ENCODE results near the gene SPRY2. TPM values are rescaled to one million over a fixed set of nuclear protein-coding genes. Genes with fewer than 3 reads are reported as not detected.

SPRY2 gene
- total RNA-seq, 4 donors from 2014 or later, result 17.9 to 37.0 (median 24.5) TPM

DNA sequence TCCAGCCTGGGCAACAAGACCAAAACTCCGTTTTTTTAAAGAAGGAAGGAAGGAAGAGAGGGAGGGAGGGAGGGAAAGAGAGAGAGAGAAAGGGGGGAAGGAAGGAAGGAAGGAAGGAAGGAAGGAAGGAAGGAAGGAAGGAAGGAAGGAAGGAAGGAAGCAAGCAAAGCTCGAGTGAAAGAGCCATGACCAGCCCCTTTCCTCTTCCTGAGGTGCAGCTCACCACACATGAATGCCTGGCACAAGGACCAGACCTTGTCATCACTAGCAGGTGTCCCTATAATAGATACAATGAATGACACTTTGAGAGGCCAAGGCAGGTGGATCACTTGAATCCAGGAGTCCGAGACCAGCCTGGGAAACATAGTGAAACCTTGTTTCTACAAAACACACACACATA is 31.0 kb downstream of the SPRY2 start:
- TF ChIP-seq POLR2A (IDR thresholded peaks at IDR 0.05), result no peak
- TF ChIP-seq, protein P1, sequence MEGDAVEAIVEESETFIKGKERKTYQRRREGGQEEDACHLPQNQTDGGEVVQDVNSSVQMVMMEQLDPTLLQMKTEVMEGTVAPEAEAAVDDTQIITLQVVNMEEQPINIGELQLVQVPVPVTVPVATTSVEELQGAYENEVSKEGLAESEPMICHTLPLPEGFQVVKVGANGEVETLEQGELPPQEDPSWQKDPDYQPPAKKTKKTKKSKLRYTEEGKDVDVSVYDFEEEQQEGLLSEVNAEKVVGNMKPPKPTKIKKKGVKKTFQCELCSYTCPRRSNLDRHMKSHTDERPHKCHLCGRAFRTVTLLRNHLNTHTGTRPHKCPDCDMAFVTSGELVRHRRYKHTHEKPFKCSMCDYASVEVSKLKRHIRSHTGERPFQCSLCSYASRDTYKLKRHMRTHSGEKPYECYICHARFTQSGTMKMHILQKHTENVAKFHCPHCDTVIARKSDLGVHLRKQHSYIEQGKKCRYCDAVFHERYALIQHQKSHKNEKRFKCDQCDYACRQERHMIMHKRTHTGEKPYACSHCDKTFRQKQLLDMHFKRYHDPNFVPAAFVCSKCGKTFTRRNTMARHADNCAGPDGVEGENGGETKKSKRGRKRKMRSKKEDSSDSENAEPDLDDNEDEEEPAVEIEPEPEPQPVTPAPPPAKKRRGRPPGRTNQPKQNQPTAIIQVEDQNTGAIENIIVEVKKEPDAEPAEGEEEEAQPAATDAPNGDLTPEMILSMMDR (IDR thresholded peaks at IDR 0.05), result no peak
- no peak for DNase-seq
- no peaks in the 10 kb centered on the region for H3K27me3 ChIP-seq
- no peak overlapping the region for H3K27ac ChIP-seq
- H3K9me3 ChIP-seq, result no peaks in the 10 kb centered on the region
- H3K4me3 ChIP-seq (replicated peaks in 1 of 3), result no peak overlapping the region
- intact Hi-C loops (cut with DNase I), result no loop called here
- H3K4me1 ChIP-seq, result peaks cover 0 to 6% of the 10 kb centered on the region in 2 donors
- H3K36me3 ChIP-seq, result no peaks in the 10 kb centered on the region
- 74 to 77% methylated on average over 3 of the region's 3 CpGs for WGBS, 2 donors

DNA sequence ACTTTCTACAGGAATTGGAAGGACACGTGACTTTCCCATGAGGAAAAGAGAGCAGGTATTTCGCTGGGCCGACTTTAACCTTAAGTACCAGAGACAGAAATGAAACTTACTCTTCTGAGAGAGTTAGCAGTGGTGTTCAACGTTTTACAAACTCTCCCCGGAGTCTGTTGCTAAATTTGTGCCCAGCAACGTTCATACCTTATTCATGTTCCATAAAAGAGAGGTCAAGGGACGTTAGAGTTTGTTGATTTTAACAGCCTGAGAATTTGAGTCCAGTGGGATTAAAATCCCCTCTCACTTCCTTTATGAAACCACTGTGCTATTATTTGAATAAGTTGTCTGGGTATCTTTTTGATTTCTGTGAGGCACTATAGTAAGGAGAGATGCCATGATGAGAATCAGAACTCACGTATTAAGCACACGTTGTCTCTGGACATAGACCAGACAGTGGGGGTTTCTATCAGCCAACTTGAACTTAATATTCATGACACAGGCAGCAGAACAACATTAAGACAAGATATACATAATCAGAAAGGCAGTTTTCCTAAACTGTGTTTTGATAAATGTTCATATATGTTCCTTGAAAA is 33.4 kb downstream of the SPRY2 start:
- TF ChIP-seq, protein P1 (IDR thresholded peaks at IDR 0.05), result no peak
- no peak for TF ChIP-seq POLR2A (IDR thresholded peaks at IDR 0.05)

DNA sequence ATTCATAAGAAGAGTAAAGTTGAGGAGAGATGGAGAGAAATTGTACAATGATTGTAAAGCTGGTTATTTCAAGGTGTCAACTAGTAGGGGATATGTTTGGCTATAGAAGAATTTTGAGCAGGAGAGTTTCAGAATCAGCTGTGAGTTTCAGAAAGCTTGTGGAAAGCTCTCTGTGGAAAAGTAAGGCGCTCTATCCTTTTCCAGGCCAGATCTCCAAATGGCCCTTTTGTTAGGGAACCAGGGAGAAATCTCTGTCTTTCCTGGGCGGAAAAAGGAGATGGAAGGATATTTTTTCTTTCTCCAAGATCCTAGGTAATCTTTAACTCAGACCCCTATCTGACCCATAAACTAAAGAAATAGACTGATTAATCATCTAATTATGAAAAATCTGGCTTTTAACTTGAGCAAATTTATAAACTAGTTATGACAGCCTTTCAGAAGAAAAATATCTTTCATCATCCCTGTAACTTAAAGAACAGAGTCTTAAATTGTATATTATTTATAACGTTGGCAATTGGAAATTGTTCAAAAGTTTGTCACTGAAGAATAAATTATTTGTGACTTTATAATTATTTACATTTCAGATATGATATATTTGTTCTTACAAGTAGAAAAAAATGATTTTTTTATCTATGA is 34.5 kb downstream of the SPRY2 start:
- WGBS, 2 donors, result 78 to 86% methylated on average over 3 of the region's 3 CpGs
- Histone ChIP-seq H3K27me3 (no peaks in the 10 kb centered on the region), H3K9me3 (no peaks in the 10 kb centered on the region), H3K36me3 (no peaks in the 10 kb centered on the region), H3K27ac (peak overlapping the region in 2 of 3 donors; percentile 20 to 39), H3K4me1 (peaks cover 0 to 6% of the 10 kb centered on the region in 2 donors), H3K4me3 (replicated peaks in 1 of 3) (no peak overlapping the region)
- intact Hi-C loops (cut with DNase I), result no loop called here
- TF ChIP-seq, protein P1 (IDR thresholded peaks at IDR 0.05), result no peak
- no peak for TF ChIP-seq POLR2A (IDR thresholded peaks at IDR 0.05)
- DNase-seq, result no peak

More for the DNA sequence above, 33.4 kb downstream of the SPRY2 start:
- intact Hi-C loops (cut with DNase I), result no loop called here
- WGBS, 2 donors, result 55 to 59% methylated on average over 9 of the region's 9 CpGs
- Histone ChIP-seq H3K27ac (peak overlapping the region in 1 of 3 donors; percentile 18), H3K9me3 (no peaks in the 10 kb centered on the region), H3K4me1 (peaks cover 0 to 6% of the 10 kb centered on the region in 2 donors), H3K4me3 (replicated peaks in 1 of 3) (no peak overlapping the region), H3K27me3 (no peaks in the 10 kb centered on the region), H3K36me3 (no peaks in the 10 kb centered on the region)
- DNase-seq, result no peak

DNA sequence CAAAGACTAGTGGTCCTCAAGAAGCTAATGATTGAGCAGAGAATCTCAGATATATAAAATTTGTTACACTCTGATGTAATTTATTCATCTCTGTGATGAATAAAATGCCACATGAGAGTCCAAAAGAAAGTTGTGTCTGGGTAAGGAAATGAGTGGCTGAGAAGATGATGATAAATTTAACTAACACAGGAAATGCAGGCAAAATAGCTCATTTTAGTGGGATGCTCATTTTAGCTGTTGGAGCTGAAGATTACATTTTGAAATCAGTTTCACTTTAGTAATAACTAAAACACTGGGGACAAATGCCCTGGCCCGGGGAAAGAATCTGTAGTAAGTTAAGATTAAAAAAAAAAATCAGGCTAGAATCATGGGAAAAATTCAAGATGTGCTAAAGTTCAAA is 35.2 kb downstream of the SPRY2 start:
- TF ChIP-seq, protein P1 (IDR thresholded peaks at IDR 0.05), result no peak
- TF ChIP-seq POLR2A (IDR thresholded peaks at IDR 0.05), result no peak
- Histone ChIP-seq H3K27me3 (no peaks in the 10 kb centered on the region), H3K27ac (peak overlapping the region in 1 of 3 donors; percentile 20), H3K9me3 (no peaks in the 10 kb centered on the region), H3K4me3 (replicated peaks in 1 of 3) (no peak overlapping the region), H3K4me1 (peaks cover 0 to 6% of the 10 kb centered on the region in 2 donors), H3K36me3 (no peaks in the 10 kb centered on the region)
- intact Hi-C loops (cut with DNase I), result no loop called here
- no peak for DNase-seq
- WGBS, 2 donors, result 60 to 62% methylated on average over 1 of the region's 1 CpG

DNA sequence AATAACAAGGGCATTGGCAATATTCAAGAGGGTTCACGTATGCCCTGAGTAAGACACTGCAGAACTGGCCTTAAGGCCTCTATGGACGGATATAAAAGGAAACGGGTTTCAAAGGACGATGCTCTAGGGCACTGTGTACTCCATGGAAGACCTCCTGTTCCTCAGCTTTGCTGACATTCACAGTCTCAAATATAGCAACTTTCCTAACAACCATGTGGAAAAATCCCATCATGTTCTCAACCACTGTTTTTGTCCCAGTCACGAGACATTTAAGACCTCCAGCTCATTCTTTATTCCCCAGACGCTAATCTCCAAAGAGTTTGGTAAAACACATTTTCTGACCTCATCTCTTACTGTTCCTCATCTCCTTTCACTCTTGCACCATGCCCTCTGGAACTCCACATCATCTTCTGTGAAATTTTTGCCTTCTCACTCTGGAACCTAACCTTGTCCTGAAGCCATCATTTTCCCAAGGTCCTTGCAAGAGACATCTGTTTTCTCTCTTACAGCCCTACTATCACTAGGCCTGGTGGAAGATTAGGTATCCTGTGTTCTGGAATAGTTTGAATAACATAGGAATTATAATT is 37.6 kb downstream of the SPRY2 start:
- H3K36me3 ChIP-seq, result no peaks in the 10 kb centered on the region
- H3K4me3 ChIP-seq (replicated peaks in 1 of 3), result no peak overlapping the region
- H3K27me3 ChIP-seq, result no peaks in the 10 kb centered on the region
- TF ChIP-seq, protein P1 (IDR thresholded peaks at IDR 0.05), result no peak
- TF ChIP-seq POLR2A (IDR thresholded peaks at IDR 0.05), result no peak
- 88 to 90% methylated on average over 6 of the region's 6 CpGs for WGBS, 2 donors
- H3K4me1 ChIP-seq, result peaks cover 0 to 6% of the 10 kb centered on the region in 2 donors
- no peaks in the 10 kb centered on the region for H3K9me3 ChIP-seq
- DNase-seq, result no peak
- intact Hi-C loops (cut with DNase I), result no loop called here
- no peak overlapping the region for H3K27ac ChIP-seq
